ENCODE measurements around the gene SPTSSB. TPM values are rescaled to one million over a fixed set of nuclear protein-coding genes. Genes with fewer than 3 reads are reported as not detected.

Gene SPTSSB
- total and polyA plus RNA-seq, 4 donors, result under 0.01 to 1.0 (median 0.05) TPM

- WGBS, result 34% methylated on average over 4 of the region's 4 CpGs
- TF ChIP-seq YY1 (IDR thresholded peaks at IDR 0.05) (peak; percentile 59), NR2F2 (IDR thresholded peaks at IDR 0.05) (no peak), EGR1 (IDR thresholded peaks at IDR 0.05; ENCODE audit: low read depth in 2 of 2) (peak in 1 of 2 donors; percentile 24), SP1 (IDR thresholded peaks at IDR 0.05) (peak; percentile 60), RXRA (IDR thresholded peaks at IDR 0.05) (peak; percentile 49 to 53), JUND (IDR thresholded peaks at IDR 0.05) (peak in 1 of 2 donors; percentile 20), HNF4G (IDR thresholded peaks at IDR 0.05) (no peak), RAD21 (IDR thresholded peaks at IDR 0.05) (peak in 1 of 2 donors; percentile 7), TAF1 (conservative IDR thresholded peaks at IDR 0.05) (no peak), HNF4A (conservative IDR thresholded peaks at IDR 0.05) (peak; percentile 46 to 56)
- TF ChIP-seq, protein P1, sequence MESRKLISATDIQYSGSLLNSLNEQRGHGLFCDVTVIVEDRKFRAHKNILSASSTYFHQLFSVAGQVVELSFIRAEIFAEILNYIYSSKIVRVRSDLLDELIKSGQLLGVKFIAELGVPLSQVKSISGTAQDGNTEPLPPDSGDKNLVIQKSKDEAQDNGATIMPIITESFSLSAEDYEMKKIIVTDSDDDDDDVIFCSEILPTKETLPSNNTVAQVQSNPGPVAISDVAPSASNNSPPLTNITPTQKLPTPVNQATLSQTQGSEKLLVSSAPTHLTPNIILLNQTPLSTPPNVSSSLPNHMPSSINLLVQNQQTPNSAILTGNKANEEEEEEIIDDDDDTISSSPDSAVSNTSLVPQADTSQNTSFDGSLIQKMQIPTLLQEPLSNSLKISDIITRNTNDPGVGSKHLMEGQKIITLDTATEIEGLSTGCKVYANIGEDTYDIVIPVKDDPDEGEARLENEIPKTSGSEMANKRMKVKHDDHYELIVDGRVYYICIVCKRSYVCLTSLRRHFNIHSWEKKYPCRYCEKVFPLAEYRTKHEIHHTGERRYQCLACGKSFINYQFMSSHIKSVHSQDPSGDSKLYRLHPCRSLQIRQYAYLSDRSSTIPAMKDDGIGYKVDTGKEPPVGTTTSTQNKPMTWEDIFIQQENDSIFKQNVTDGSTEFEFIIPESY (IDR thresholded peaks at IDR 0.05), result peak; percentile 20
- Histone ChIP-seq H3K9ac (ENCODE audit: low read depth in 1 of 2, low read length in 2 of 2) (no peak overlapping the region), H3K27ac (ENCODE audit: low read depth in 1 of 2, low read length in 2 of 2) (no peak overlapping the region), H3K9me3 (ENCODE audit: control insufficient read depth in 4 of 4, low read length in 3 of 4) (no peaks in the 10 kb centered on the region), H3K4me3 (ENCODE audit: low read depth in 1 of 3, low read length in 3 of 3) (no peak overlapping the region), H3K27me3 (ENCODE audit: control insufficient read depth in 4 of 4, insufficient read depth in 4 of 4, low read length in 3 of 4) (peaks cover 0 to 6% (median 0%) of the 10 kb centered on the region in 4 donors), H3K36me3 (ENCODE audit: control insufficient read depth in 4 of 4, insufficient read depth in 3 of 4, low read depth in 1 of 4, low read length in 3 of 4) (no peaks in the 10 kb centered on the region), H3K4me1 (ENCODE audit: control insufficient read depth in 4 of 4, insufficient read depth in 4 of 4, low read length in 3 of 4) (no peaks in the 10 kb centered on the region)
- no peak for DNase-seq (ENCODE audit: low spot score)
These were observed 15.9 kb upstream of the SPTSSB start for GRCh38 chr3:161386991-161387770.

DNA sequence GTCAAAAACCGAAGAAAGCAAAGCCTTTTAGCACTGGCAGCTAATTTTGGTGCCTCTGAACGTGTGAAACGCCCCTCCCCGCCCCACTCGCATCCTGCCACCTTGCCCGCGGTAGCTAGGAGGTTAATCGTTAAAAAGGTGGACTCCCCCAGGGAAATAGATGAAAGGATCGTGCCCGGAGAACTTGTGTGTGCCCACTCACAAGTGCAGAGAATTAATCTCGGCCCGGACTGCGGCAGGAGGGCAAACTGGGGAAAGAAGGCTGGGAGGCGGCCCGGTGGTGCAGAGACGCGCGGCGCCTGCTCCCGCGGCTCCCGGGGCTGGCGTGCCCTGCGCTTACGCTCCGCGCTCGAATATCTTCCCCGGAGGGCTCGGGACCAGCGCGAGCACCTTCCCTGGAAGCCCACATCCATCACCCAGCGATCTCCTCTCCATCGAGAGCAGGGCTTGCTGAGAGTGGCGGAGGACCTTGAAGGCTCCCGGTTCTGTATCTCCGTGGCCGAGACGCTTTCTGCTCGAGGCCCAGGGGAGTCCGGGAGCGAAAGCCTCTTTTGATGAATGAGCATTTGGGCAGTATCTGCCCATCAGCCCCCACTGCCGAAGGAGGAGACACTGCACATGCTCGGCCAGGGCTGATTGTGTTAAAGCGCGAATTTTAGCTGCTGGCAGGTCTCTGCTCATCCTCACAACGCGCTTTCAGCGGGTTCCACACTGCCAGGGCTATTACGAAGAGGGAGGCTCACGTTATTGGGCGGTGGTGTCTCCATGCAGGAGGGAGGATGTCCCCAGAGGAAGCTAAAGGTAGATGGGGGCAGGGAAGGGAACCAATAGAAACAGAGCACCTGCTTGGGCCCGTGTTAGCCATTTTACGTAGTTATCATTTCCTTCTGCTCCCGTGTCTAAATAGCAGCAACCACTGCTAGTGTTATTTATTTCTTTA lies 1.3 kb upstream of the SPTSSB start:
- WGBS, result 6% methylated on average over 55 of the region's 55 CpGs
- Histone ChIP-seq H3K4me1 (ENCODE audit: control insufficient read depth in 4 of 4, insufficient read depth in 4 of 4, low read length in 3 of 4) (peaks cover 2 to 21% (median 17%) of the 10 kb centered on the region in 4 donors), H3K27me3 (ENCODE audit: control insufficient read depth in 4 of 4, insufficient read depth in 4 of 4, low read length in 3 of 4) (peaks cover 0 to 11% (median 6%) of the 10 kb centered on the region in 4 donors), H3K4me3 (ENCODE audit: low read depth in 1 of 3, low read length in 3 of 3) (peak overlapping the region; percentile 36 to 61 (median 46)), H3K36me3 (ENCODE audit: control insufficient read depth in 4 of 4, insufficient read depth in 3 of 4, low read depth in 1 of 4, low read length in 3 of 4) (no peaks in the 10 kb centered on the region), H3K27ac (ENCODE audit: low read depth in 1 of 2, low read length in 2 of 2) (no peak overlapping the region), H3K9ac (ENCODE audit: low read depth in 1 of 2, low read length in 2 of 2) (no peak overlapping the region), H3K9me3 (ENCODE audit: control insufficient read depth in 4 of 4, low read length in 3 of 4) (no peaks in the 10 kb centered on the region)
- no peak for TF ChIP-seq GABPA (IDR thresholded peaks at IDR 0.05 in 1 of 2, conservative IDR thresholded peaks at IDR 0.05 in 1 of 2)
- TF ChIP-seq, protein P2, sequence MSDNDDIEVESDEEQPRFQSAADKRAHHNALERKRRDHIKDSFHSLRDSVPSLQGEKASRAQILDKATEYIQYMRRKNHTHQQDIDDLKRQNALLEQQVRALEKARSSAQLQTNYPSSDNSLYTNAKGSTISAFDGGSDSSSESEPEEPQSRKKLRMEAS (IDR thresholded peaks at IDR 0.05), result no peak
- peak; percentile 33 for DNase-seq (ENCODE audit: low spot score)

DNA sequence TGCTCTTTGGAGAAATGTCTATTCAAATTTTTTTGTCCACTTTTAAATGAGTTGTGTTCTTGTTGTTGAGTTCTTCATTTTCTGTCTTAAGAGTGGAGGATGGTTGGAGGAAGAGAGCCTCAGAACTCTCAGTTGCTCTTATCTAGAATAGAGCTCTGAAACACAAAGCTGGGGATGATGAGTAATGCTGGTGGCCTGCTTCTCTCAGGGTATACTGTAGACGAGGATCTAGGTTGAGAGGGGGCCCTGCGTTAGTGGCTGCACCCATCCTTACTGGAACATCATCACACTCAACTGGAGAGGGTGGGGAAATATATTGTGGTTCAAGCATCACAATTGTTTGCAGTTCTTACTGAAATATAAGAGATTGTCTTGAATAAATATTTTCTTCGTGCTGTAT lies 1.8 kb downstream of the SPTSSB start:
- Histone ChIP-seq H3K27me3 (ENCODE audit: control insufficient read depth in 4 of 4, insufficient read depth in 4 of 4, low read length in 3 of 4) (peaks cover 0 to 11% (median 3%) of the 10 kb centered on the region in 4 donors), H3K9me3 (ENCODE audit: control insufficient read depth in 4 of 4, low read length in 3 of 4) (no peaks in the 10 kb centered on the region), H3K9ac (ENCODE audit: low read depth in 1 of 2, low read length in 2 of 2) (no peak overlapping the region), H3K4me3 (ENCODE audit: low read depth in 1 of 3, low read length in 3 of 3) (no peak overlapping the region), H3K27ac (ENCODE audit: low read depth in 1 of 2, low read length in 2 of 2) (no peak overlapping the region), H3K4me1 (ENCODE audit: control insufficient read depth in 4 of 4, insufficient read depth in 4 of 4, low read length in 3 of 4) (peaks cover 2 to 21% (median 17%) of the 10 kb centered on the region in 4 donors), H3K36me3 (ENCODE audit: control insufficient read depth in 4 of 4, insufficient read depth in 3 of 4, low read depth in 1 of 4, low read length in 3 of 4) (no peaks in the 10 kb centered on the region)
- DNase-seq (ENCODE audit: low spot score), result no peak
- TF ChIP-seq, protein P2 (IDR thresholded peaks at IDR 0.05), result no peak
- TF ChIP-seq YY1 (IDR thresholded peaks at IDR 0.05) (no peak), RAD21 (IDR thresholded peaks at IDR 0.05) (no peak), JUND (IDR thresholded peaks at IDR 0.05) (no peak), GABPA (IDR thresholded peaks at IDR 0.05 in 1 of 2, conservative IDR thresholded peaks at IDR 0.05 in 1 of 2) (no peak)
- TF ChIP-seq, protein P1 (IDR thresholded peaks at IDR 0.05), result no peak
- WGBS, result 85% methylated on average over 3 of the region's 3 CpGs

Measured in liver (tissue), 9 donors.